ENCODE measurements around the gene TAF10.

Gene TAF10

GRCh38 chr11:6598555-6598954, 13.5 kb downstream of the TAF10 start:
- Histone ChIP-seq H2BK120ac (ENCODE audit: low read depth, low read length) (no peak overlapping the region), H3K4me1 (ENCODE audit: control insufficient read depth in 2 of 2, insufficient read depth in 1 of 2, low read depth in 1 of 2, low read length in 2 of 2) (peaks cover 5 to 7% of the 10 kb centered on the region in 2 donors), H4K8ac (ENCODE audit: low read depth, low read length) (no peak overlapping the region), H3K23ac (ENCODE audit: low read depth, low read length, poor library complexity) (no peak overlapping the region), H3K4me2 (ENCODE audit: insufficient read depth, low read length, poor library complexity, severe bottlenecking) (no peak overlapping the region), H3K18ac (ENCODE audit: low read length) (no peak overlapping the region), H3K14ac (ENCODE audit: low read length) (no peak overlapping the region), H4K91ac (ENCODE audit: low read depth, low read length, poor library complexity) (no peak overlapping the region), H2BK5ac (ENCODE audit: low read length) (no peak overlapping the region), H3K4me3 (ENCODE audit: low read length in 2 of 2) (no peak overlapping the region), H3K9ac (ENCODE audit: low read depth, low read length, poor library complexity) (no peak overlapping the region), H3K27ac (replicated peaks; ENCODE audit: low read length) (no peak overlapping the region), H3K4ac (ENCODE audit: low read length) (no peak overlapping the region), H3K9me3 (replicated peaks in 1 of 2; ENCODE audit: control insufficient read depth in 2 of 2, insufficient read depth in 1 of 2, low read depth in 1 of 2, low read length in 2 of 2) (no peaks in the 10 kb centered on the region), H3K79me1 (ENCODE audit: low read depth, low read length) (peaks cover 4% of the 10 kb centered on the region), H2AFZ (ENCODE audit: low read length) (no peak overlapping the region), H2BK15ac (ENCODE audit: low read length) (no peak overlapping the region), H3K36me3 (replicated peaks in 1 of 2; ENCODE audit: control insufficient read depth in 2 of 2, insufficient read depth in 2 of 2, low read length in 2 of 2) (peaks cover 33 to 80% of the 10 kb centered on the region in 2 donors), H3K27me3 (ENCODE audit: control insufficient read depth in 3 of 3, insufficient read depth in 3 of 3, low read depth in 1 of 3, low read length in 3 of 3) (no peaks in the 10 kb centered on the region), H2AK5ac (ENCODE audit: low read depth, low read length) (no peak overlapping the region), H2BK12ac (ENCODE audit: low read length) (no peak overlapping the region)
- no peak for DNase-seq (ENCODE audit: low spot score)
- no CpG with 5 or more reads among the region's 3 CpGs for WGBS, 2 donors (ENCODE audit: extremely low coverage in 2 of 2, insufficient read length in 2 of 2, insufficient replicate concordance in 1 of 2)

- Histone ChIP-seq H3K27ac (replicated peaks; ENCODE audit: low read length) (no peak overlapping the region), H3K9me3 (replicated peaks in 1 of 2; ENCODE audit: control insufficient read depth in 2 of 2, insufficient read depth in 1 of 2, low read depth in 1 of 2, low read length in 2 of 2) (no peaks in the 10 kb centered on the region), H2BK120ac (ENCODE audit: low read depth, low read length) (no peak overlapping the region), H3K4me3 (ENCODE audit: low read length in 2 of 2) (no peak overlapping the region), H2AK5ac (ENCODE audit: low read depth, low read length) (no peak overlapping the region), H3K79me1 (ENCODE audit: low read depth, low read length) (peaks cover 2% of the 10 kb centered on the region), H2BK15ac (ENCODE audit: low read length) (no peak overlapping the region), H2BK5ac (ENCODE audit: low read length) (no peak overlapping the region), H3K27me3 (ENCODE audit: control insufficient read depth in 3 of 3, insufficient read depth in 3 of 3, low read depth in 1 of 3, low read length in 3 of 3) (no peaks in the 10 kb centered on the region), H3K36me3 (replicated peaks in 1 of 2; ENCODE audit: control insufficient read depth in 2 of 2, insufficient read depth in 2 of 2, low read length in 2 of 2) (peaks cover 29 to 95% of the 10 kb centered on the region in 2 donors), H2BK12ac (ENCODE audit: low read length) (no peak overlapping the region), H2AFZ (ENCODE audit: low read length) (no peak overlapping the region), H3K14ac (ENCODE audit: low read length) (no peak overlapping the region), H3K4me2 (ENCODE audit: insufficient read depth, low read length, poor library complexity, severe bottlenecking) (no peak overlapping the region), H4K8ac (ENCODE audit: low read depth, low read length) (no peak overlapping the region), H4K91ac (ENCODE audit: low read depth, low read length, poor library complexity) (no peak overlapping the region), H3K23ac (ENCODE audit: low read depth, low read length, poor library complexity) (no peak overlapping the region), H3K4ac (ENCODE audit: low read length) (no peak overlapping the region), H3K18ac (ENCODE audit: low read length) (no peak overlapping the region), H3K9ac (ENCODE audit: low read depth, low read length, poor library complexity) (no peak overlapping the region), H3K4me1 (ENCODE audit: control insufficient read depth in 2 of 2, insufficient read depth in 1 of 2, low read depth in 1 of 2, low read length in 2 of 2) (no peaks in the 10 kb centered on the region)
- WGBS, 2 donors (ENCODE audit: extremely low coverage in 2 of 2, insufficient read length in 2 of 2, insufficient replicate concordance in 1 of 2), result no CpG with 5 or more reads among the region's 5 CpGs
- DNase-seq (ENCODE audit: low spot score), result no peak
Measured at GRCh38 chr11:6596239-6596877, 15.7 kb downstream of the TAF10 start.

- no peak overlapping the region for H3K4ac ChIP-seq (ENCODE audit: low read length)
- H3K14ac ChIP-seq (ENCODE audit: low read length), result no peak overlapping the region
- H3K9ac ChIP-seq (ENCODE audit: low read depth, low read length, poor library complexity), result no peak overlapping the region
- peak overlapping the region; percentile 3 for H3K4me2 ChIP-seq (ENCODE audit: insufficient read depth, low read length, poor library complexity, severe bottlenecking)
- H3K27me3 ChIP-seq (ENCODE audit: control insufficient read depth in 3 of 3, insufficient read depth in 3 of 3, low read depth in 1 of 3, low read length in 3 of 3), result no peaks in the 10 kb centered on the region
- no peak overlapping the region for H4K91ac ChIP-seq (ENCODE audit: low read depth, low read length, poor library complexity)
- H2BK5ac ChIP-seq (ENCODE audit: low read length), result no peak overlapping the region
- no peak overlapping the region for H3K18ac ChIP-seq (ENCODE audit: low read length)
- H3K36me3 ChIP-seq (replicated peaks in 1 of 2; ENCODE audit: control insufficient read depth in 2 of 2, insufficient read depth in 2 of 2, low read length in 2 of 2), result peaks cover 12 to 81% of the 10 kb centered on the region in 2 donors
- WGBS, 2 donors (ENCODE audit: extremely low coverage in 2 of 2, insufficient read length in 2 of 2, insufficient replicate concordance in 1 of 2), result no CpG with 5 or more reads among the region's 3 CpGs
- DNase-seq (ENCODE audit: low spot score), result no peak
- H2BK120ac ChIP-seq (ENCODE audit: low read depth, low read length), result no peak overlapping the region
- no peak overlapping the region for H3K23ac ChIP-seq (ENCODE audit: low read depth, low read length, poor library complexity)
- no peak overlapping the region for H4K8ac ChIP-seq (ENCODE audit: low read depth, low read length)
- no peak overlapping the region for H2AK5ac ChIP-seq (ENCODE audit: low read depth, low read length)
- H3K4me3 ChIP-seq (ENCODE audit: low read length in 2 of 2), result no peak overlapping the region
- H3K27ac ChIP-seq (replicated peaks; ENCODE audit: low read length), result no peak overlapping the region
- no peaks in the 10 kb centered on the region for H3K9me3 ChIP-seq (replicated peaks in 1 of 2; ENCODE audit: control insufficient read depth in 2 of 2, insufficient read depth in 1 of 2, low read depth in 1 of 2, low read length in 2 of 2)
- H2BK12ac ChIP-seq (ENCODE audit: low read length), result no peak overlapping the region
- H2BK15ac ChIP-seq (ENCODE audit: low read length), result no peak overlapping the region
- H3K4me1 ChIP-seq (ENCODE audit: control insufficient read depth in 2 of 2, insufficient read depth in 1 of 2, low read depth in 1 of 2, low read length in 2 of 2), result no peaks in the 10 kb centered on the region
- no peaks in the 10 kb centered on the region for H3K79me1 ChIP-seq (ENCODE audit: low read depth, low read length)
- no peak overlapping the region for H2AFZ ChIP-seq (ENCODE audit: low read length)
Measured at GRCh38 chr11:6594142-6594768, 17.8 kb downstream of the TAF10 start.

GRCh38 chr11:6588018-6588417, 24.0 kb downstream of the TAF10 start:
- Histone ChIP-seq H3K9ac (ENCODE audit: low read depth, low read length, poor library complexity) (no peak overlapping the region), H4K8ac (ENCODE audit: low read depth, low read length) (no peak overlapping the region), H2AFZ (ENCODE audit: low read length) (no peak overlapping the region), H3K4me1 (ENCODE audit: control insufficient read depth in 2 of 2, insufficient read depth in 1 of 2, low read depth in 1 of 2, low read length in 2 of 2) (peaks cover 0 to 2% of the 10 kb centered on the region in 2 donors), H3K18ac (ENCODE audit: low read length) (no peak overlapping the region), H4K91ac (ENCODE audit: low read depth, low read length, poor library complexity) (no peak overlapping the region), H3K27me3 (ENCODE audit: control insufficient read depth in 3 of 3, insufficient read depth in 3 of 3, low read depth in 1 of 3, low read length in 3 of 3) (no peaks in the 10 kb centered on the region), H2AK5ac (ENCODE audit: low read depth, low read length) (no peak overlapping the region), H2BK120ac (ENCODE audit: low read depth, low read length) (no peak overlapping the region), H2BK5ac (ENCODE audit: low read length) (no peak overlapping the region), H3K27ac (replicated peaks; ENCODE audit: low read length) (no peak overlapping the region), H3K4ac (ENCODE audit: low read length) (no peak overlapping the region), H3K4me2 (ENCODE audit: insufficient read depth, low read length, poor library complexity, severe bottlenecking) (no peak overlapping the region), H3K36me3 (replicated peaks in 1 of 2; ENCODE audit: control insufficient read depth in 2 of 2, insufficient read depth in 2 of 2, low read length in 2 of 2) (peaks cover 0 to 27% of the 10 kb centered on the region in 2 donors), H3K14ac (ENCODE audit: low read length) (no peak overlapping the region), H3K9me3 (replicated peaks in 1 of 2; ENCODE audit: control insufficient read depth in 2 of 2, insufficient read depth in 1 of 2, low read depth in 1 of 2, low read length in 2 of 2) (peaks cover 4 to 23% of the 10 kb centered on the region in 2 donors), H3K4me3 (ENCODE audit: low read length in 2 of 2) (no peak overlapping the region), H3K23ac (ENCODE audit: low read depth, low read length, poor library complexity) (no peak overlapping the region), H2BK15ac (ENCODE audit: low read length) (no peak overlapping the region), H2BK12ac (ENCODE audit: low read length) (no peak overlapping the region), H3K79me1 (ENCODE audit: low read depth, low read length) (peaks cover 5% of the 10 kb centered on the region)
- no peak for DNase-seq (ENCODE audit: low spot score)
- WGBS, 2 donors (ENCODE audit: extremely low coverage in 2 of 2, insufficient read length in 2 of 2, insufficient replicate concordance in 1 of 2), result no CpG with 5 or more reads among the region's 1 CpG
